ENCODE results near the gene STK38L. TPM values are rescaled to one million over a fixed set of nuclear protein-coding genes. Genes with fewer than 3 reads are reported as not detected.

The STK38L gene
- total and polyA plus RNA-seq, 2 donors (not counting 1 experiment from before 2014, with no cell fraction given) = 16.5 to 19.9 TPM

DNA sequence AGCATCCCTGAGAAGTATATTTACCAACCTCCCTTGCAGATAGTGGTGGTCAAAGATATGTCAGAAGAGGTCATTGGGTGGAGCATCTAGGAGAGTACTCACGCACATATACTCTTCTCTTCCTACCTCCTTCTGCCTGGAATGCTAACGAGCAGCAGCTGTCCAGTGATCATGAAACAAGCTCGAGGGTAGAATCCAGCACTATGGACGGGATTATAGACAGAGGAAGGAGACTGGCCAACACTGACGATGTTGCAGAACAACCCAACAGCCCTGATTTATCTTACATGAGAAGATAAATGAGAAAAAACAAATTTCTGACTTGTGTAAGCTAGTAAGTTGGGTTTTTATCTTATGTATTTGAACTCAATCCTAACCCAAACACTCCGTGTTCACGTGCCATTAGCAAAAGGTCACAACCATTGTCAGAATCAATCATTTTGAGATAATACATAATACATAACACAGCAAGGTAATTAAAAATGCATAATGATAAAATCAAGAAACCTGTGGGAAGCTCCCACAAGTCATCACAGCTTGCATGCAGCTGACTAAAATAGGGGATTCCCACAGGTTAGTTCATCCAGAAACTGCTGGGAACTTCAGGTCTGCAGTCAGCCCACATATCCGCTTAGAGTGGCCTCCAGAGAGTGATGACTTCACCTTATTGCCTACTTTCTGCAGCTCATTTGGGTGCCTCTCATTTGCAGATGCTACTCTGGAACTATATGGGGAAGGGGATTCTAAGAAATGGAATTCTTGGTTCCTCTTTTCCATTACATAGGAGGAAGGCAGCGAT is 36.3 kb upstream of the STK38L start:
- Histone ChIP-seq H3K36me3 (ENCODE audit: control insufficient read depth, insufficient read depth, low read length) (no peaks in the 10 kb centered on the region), H3K9ac (ENCODE audit: insufficient read depth, low read length) (no peak overlapping the region), H3K4me3 (replicated peaks in 1 of 4; ENCODE audit: control extremely low read depth in 1 of 4, insufficient read depth in 1 of 4, low read depth in 3 of 4, low read length in 4 of 4) (no peak overlapping the region), H3K4me2 (ENCODE audit: extremely low read depth, insufficient read depth, low read length) (no peak overlapping the region), H3K27me3 (ENCODE audit: control insufficient read depth, insufficient read depth, low read length) (no peaks in the 10 kb centered on the region), H4K20me1 (ENCODE audit: control insufficient read depth, extremely low read depth, insufficient read depth, low read length) (no peaks in the 10 kb centered on the region), H2AFZ (ENCODE audit: low read length) (no peak overlapping the region), H3K27ac (ENCODE audit: insufficient read depth, low read length) (no peak overlapping the region), H3K4me1 (ENCODE audit: control insufficient read depth, extremely low read depth, insufficient read depth, low read length) (no peaks in the 10 kb centered on the region), H3K79me2 (ENCODE audit: control insufficient read depth, insufficient read depth, low read length) (no peaks in the 10 kb centered on the region), H3K9me3 (ENCODE audit: control insufficient read depth, insufficient read depth, low read depth, low read length) (no peaks in the 10 kb centered on the region)
- no peak for TF ChIP-seq EZH2 (IDR thresholded peaks at IDR 0.05; ENCODE audit: low read length, missing control alignments)
- TF ChIP-seq, protein P1, sequence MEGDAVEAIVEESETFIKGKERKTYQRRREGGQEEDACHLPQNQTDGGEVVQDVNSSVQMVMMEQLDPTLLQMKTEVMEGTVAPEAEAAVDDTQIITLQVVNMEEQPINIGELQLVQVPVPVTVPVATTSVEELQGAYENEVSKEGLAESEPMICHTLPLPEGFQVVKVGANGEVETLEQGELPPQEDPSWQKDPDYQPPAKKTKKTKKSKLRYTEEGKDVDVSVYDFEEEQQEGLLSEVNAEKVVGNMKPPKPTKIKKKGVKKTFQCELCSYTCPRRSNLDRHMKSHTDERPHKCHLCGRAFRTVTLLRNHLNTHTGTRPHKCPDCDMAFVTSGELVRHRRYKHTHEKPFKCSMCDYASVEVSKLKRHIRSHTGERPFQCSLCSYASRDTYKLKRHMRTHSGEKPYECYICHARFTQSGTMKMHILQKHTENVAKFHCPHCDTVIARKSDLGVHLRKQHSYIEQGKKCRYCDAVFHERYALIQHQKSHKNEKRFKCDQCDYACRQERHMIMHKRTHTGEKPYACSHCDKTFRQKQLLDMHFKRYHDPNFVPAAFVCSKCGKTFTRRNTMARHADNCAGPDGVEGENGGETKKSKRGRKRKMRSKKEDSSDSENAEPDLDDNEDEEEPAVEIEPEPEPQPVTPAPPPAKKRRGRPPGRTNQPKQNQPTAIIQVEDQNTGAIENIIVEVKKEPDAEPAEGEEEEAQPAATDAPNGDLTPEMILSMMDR (conservative IDR thresholded peaks at IDR 0.05 in 1 of 2, IDR thresholded peaks at IDR 0.05 in 1 of 2; ENCODE audit: low read depth in 1 of 2, low read length in 2 of 2) = no peak
- peak in 1 of 2 donors; percentile 46 for DNase-seq (ENCODE audit: low read depth in 2 of 2)

DNA sequence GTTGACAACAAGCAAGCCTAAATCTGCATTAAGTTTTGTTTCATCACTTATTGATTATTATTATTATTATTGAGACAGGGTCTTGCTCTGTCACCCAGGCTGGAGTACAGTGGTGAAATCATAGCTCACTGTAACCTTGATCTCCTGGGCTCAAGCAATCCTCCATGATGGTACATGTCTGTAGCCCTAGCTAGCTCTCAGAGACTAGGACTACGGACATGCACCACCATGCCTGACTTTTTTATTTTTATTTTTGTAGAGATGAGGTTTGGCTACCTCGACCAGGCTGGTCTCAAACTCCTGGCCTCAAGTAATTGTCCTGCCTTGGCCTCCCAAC is 35.7 kb upstream of the STK38L start:
- TF ChIP-seq, protein P1 (conservative IDR thresholded peaks at IDR 0.05 in 1 of 2, IDR thresholded peaks at IDR 0.05 in 1 of 2; ENCODE audit: low read depth in 1 of 2, low read length in 2 of 2) = no peak
- TF ChIP-seq EZH2 (IDR thresholded peaks at IDR 0.05; ENCODE audit: low read length, missing control alignments) = no peak
- H3K9ac ChIP-seq (ENCODE audit: insufficient read depth, low read length) = no peak overlapping the region

DNA sequence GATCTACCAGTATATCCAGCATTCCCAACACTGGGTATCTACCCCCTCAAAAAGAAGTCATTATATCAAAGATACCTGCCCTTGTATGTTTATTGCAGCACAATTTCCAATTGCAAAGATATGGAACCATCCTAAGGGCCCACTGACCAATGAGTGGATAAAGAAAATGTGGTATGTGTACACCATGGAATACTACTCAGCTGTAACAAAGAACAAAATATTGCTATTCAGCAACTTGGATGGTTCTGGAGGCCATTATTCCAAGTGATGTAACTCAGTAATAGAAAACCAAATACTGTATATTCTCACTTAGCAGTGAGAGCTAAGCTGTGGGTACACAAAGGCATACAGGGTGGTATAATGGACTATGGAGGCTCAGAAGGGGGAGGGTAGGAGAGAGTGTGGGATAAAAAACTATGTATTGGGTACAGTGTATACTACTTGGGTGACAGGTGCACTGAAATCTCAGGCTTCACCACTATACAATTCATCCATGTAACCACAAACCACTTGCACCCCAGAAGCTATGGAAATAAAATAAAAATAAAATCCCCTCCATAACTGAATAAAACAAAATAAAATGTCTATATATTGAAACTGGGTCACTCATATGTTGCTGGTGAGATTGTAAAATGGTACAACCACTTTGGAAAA is 34.7 kb upstream of the STK38L start:
- Histone ChIP-seq H2AFZ (ENCODE audit: low read length) (no peak overlapping the region), H3K4me2 (ENCODE audit: extremely low read depth, insufficient read depth, low read length) (no peak overlapping the region), H3K27me3 (ENCODE audit: control insufficient read depth, insufficient read depth, low read length) (no peaks in the 10 kb centered on the region), H4K20me1 (ENCODE audit: control insufficient read depth, extremely low read depth, insufficient read depth, low read length) (no peaks in the 10 kb centered on the region), H3K9ac (ENCODE audit: insufficient read depth, low read length) (no peak overlapping the region), H3K79me2 (ENCODE audit: control insufficient read depth, insufficient read depth, low read length) (no peaks in the 10 kb centered on the region), H3K9me3 (ENCODE audit: control insufficient read depth, insufficient read depth, low read depth, low read length) (no peaks in the 10 kb centered on the region), H3K4me1 (ENCODE audit: control insufficient read depth, extremely low read depth, insufficient read depth, low read length) (no peaks in the 10 kb centered on the region), H3K4me3 (replicated peaks in 1 of 4; ENCODE audit: control extremely low read depth in 1 of 4, insufficient read depth in 1 of 4, low read depth in 3 of 4, low read length in 4 of 4) (no peak overlapping the region), H3K36me3 (ENCODE audit: control insufficient read depth, insufficient read depth, low read length) (no peaks in the 10 kb centered on the region), H3K27ac (ENCODE audit: insufficient read depth, low read length) (no peak overlapping the region)
- DNase-seq (ENCODE audit: low read depth in 2 of 2) = no peak
- TF ChIP-seq, protein P1 (conservative IDR thresholded peaks at IDR 0.05 in 1 of 2, IDR thresholded peaks at IDR 0.05 in 1 of 2; ENCODE audit: low read depth in 1 of 2, low read length in 2 of 2) = no peak
- no peak for TF ChIP-seq EZH2 (IDR thresholded peaks at IDR 0.05; ENCODE audit: low read length, missing control alignments)

More for the DNA sequence above, 35.7 kb upstream of the STK38L start:
- no peak overlapping the region for H3K27ac ChIP-seq (ENCODE audit: insufficient read depth, low read length)
- H3K4me1 ChIP-seq (ENCODE audit: control insufficient read depth, extremely low read depth, insufficient read depth, low read length) = no peaks in the 10 kb centered on the region
- H3K4me3 ChIP-seq (replicated peaks in 1 of 4; ENCODE audit: control extremely low read depth in 1 of 4, insufficient read depth in 1 of 4, low read depth in 3 of 4, low read length in 4 of 4) = no peak overlapping the region
- no peaks in the 10 kb centered on the region for H3K36me3 ChIP-seq (ENCODE audit: control insufficient read depth, insufficient read depth, low read length)
- no peaks in the 10 kb centered on the region for H4K20me1 ChIP-seq (ENCODE audit: control insufficient read depth, extremely low read depth, insufficient read depth, low read length)
- no peak overlapping the region for H3K4me2 ChIP-seq (ENCODE audit: extremely low read depth, insufficient read depth, low read length)
- H3K79me2 ChIP-seq (ENCODE audit: control insufficient read depth, insufficient read depth, low read length) = no peaks in the 10 kb centered on the region
- no peak for DNase-seq (ENCODE audit: low read depth in 2 of 2)
- H2AFZ ChIP-seq (ENCODE audit: low read length) = no peak overlapping the region
- no peaks in the 10 kb centered on the region for H3K9me3 ChIP-seq (ENCODE audit: control insufficient read depth, insufficient read depth, low read depth, low read length)
- H3K27me3 ChIP-seq (ENCODE audit: control insufficient read depth, insufficient read depth, low read length) = no peaks in the 10 kb centered on the region

All from fibroblast of lung (primary cell).